GM12891 (cell line): ENCODE measurements around the gene CCDC51.

Source experiments
- PAX5 ChIP-seq: IDR thresholded peaks from 2 replicates; pipeline ENCODE4 v1.6.1; 2011; ENCODE audit warnings: low read length, moderate library complexity, mild to moderate bottlenecking; ENCODE audit not compliant: insufficient read depth, severe bottlenecking
- POLR2A ChIP-seq: IDR thresholded peaks from 2 replicates; pipeline ENCODE4 v1.6.1; 2011; ENCODE audit warnings: low read depth, low read length, control low read depth
- POLR2AphosphoS5 ChIP-seq: IDR thresholded peaks from 2 replicates; pipeline ENCODE4 v1.6.1; 2011; ENCODE audit warnings: low read depth, low read length, control low read depth
- SPI1 ChIP-seq: IDR thresholded peaks from 2 replicates; pipeline ENCODE4 v1.6.1; 2011; ENCODE audit warnings: low read depth, low read length, control low read depth
- TAF1 ChIP-seq: IDR thresholded peaks from 2 replicates; pipeline ENCODE4 v1.6.1; 2011; ENCODE audit warnings: low read depth, low read length, control low read depth

- TF ChIP-seq TAF1, result no peak
- TF ChIP-seq POLR2A, result no peak
- no peak for TF ChIP-seq PAX5
- no peak for TF ChIP-seq POLR2AphosphoS5
- TF ChIP-seq SPI1, result no peak
These were observed 5.2 kb downstream of the CCDC51 start for GRCh38 chr3:48434591-48435222.
